GM19351 (cell line): ENCODE measurements around the gene SNTG2.

Source experiments
- ATAC-seq: cut with Tn5 transposase; IDR thresholded peaks from one replicate; pipeline ENCODE4 v1.9.1; 2021; ENCODE audit warnings: mild to moderate bottlenecking, moderate library complexity; ENCODE audit not compliant: unreplicated experiment

Gene SNTG2

DNA sequence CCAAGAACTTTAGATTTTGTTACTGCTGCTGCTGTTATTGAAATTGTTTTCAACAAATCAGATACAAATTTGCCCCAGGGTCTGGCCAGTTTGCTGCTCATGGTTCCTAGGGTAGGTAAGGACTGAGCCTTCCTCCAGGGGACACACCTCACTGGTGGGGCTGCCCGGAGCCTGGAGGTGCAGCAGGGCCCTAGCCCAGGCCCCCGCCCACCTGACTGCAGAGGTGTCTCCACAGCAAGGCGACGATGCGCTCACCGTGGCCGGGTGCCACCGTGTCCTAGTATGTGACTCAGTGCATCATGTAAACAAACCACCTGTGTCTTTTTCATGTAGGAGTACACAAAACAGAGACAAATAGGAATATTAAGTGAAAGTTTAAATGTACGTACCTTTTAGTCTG lies 309.1 kb downstream of the SNTG2 start:
- no peak for ATAC-seq

- ATAC-seq: no peak
Observed at GRCh38 chr2:1262609-1263008, 312.0 kb downstream of the SNTG2 start.

DNA sequence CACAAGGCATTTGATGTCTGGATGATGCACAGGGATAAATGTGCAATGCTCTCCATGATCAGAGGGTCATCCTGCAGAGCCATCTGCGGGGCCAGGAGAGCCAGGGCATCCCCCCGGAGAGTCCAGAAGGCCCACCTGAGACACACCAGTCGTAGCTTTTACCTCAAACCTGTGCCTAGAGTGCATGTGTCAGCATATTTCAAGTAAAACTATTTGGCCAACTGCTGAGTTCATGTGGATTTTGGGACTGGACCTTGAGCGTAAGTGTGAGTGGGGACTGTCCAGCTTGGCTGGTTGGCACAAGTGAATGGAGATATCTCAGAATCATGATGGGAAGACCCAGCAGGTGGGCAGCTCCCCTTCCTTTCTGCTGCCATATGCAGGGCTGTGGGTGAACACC lies 314.8 kb downstream of the SNTG2 start:
- no peak for ATAC-seq

GRCh38 chr2:1266351-1266750 lies 315.7 kb downstream of the SNTG2 start:
- ATAC-seq: no peak

DNA sequence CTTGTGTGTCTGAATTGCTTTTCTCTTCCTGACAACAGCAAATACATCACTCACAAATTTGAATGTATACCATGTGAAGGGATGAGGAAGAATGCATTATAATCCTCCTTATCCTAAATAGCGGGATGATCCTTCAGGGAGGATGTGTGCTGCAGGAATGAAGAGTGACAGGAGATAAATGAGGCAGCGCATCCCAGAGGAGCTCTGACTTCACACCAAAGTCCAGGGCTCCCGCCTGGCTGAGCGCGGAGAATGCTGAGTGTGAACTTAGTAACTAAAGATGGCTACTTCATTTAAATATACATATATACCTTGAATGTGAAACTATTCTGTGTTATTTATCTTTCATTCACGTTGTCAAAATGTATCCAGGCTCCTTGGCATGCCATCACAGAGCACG lies 317.4 kb downstream of the SNTG2 start:
- ATAC-seq: no peak

- ATAC-seq: no peak
Observed at GRCh38 chr2:1269812-1270211, 319.2 kb downstream of the SNTG2 start.

DNA sequence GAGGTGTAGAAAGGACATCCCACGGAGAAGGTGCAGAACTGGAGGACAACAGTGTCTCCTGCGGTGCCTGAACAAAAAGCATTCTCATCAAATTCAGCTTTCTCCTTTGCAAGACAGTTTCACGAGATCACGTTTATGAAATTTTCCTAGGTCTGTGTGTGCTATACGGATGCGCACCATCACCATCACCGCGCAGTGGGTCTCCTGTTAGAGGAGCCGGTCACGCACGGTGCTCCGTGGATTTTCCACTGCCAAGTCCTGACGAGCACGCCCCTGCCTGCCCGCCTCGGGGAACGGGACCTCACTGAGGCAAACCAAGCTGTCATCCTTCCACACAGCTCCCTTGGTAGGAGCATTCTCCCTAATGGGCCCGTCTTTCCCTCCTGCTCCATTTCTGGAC lies 322.2 kb downstream of the SNTG2 start:
- ATAC-seq: no peak

- ATAC-seq: no peak
Observed at GRCh38 chr2:1277634-1278033, 327.0 kb downstream of the SNTG2 start.

DNA sequence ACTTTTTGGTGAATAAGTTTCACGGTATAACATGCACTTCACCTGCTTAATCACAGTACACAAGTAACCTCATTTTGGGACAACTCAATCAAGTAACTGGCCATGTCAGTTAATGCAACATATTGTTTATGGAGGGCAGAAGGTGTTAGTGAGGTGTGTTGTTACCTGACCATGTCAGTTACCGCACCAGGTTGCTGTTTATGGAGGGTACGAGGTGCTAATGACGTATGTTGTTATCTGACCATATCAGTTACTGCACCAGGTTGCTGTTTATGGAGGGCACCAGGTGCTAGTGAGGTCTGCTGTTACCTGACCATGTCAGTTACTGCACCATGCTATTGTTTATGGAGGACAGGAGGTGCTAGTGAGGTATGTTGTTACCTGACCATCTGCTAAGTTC lies 327.5 kb downstream of the SNTG2 start:
- no peak for ATAC-seq

- ATAC-seq: no peak
Observed at GRCh38 chr2:1278861-1279260, 328.2 kb downstream of the SNTG2 start.

- no peak for ATAC-seq
Observed at GRCh38 chr2:1282552-1282951, 331.9 kb downstream of the SNTG2 start.

DNA sequence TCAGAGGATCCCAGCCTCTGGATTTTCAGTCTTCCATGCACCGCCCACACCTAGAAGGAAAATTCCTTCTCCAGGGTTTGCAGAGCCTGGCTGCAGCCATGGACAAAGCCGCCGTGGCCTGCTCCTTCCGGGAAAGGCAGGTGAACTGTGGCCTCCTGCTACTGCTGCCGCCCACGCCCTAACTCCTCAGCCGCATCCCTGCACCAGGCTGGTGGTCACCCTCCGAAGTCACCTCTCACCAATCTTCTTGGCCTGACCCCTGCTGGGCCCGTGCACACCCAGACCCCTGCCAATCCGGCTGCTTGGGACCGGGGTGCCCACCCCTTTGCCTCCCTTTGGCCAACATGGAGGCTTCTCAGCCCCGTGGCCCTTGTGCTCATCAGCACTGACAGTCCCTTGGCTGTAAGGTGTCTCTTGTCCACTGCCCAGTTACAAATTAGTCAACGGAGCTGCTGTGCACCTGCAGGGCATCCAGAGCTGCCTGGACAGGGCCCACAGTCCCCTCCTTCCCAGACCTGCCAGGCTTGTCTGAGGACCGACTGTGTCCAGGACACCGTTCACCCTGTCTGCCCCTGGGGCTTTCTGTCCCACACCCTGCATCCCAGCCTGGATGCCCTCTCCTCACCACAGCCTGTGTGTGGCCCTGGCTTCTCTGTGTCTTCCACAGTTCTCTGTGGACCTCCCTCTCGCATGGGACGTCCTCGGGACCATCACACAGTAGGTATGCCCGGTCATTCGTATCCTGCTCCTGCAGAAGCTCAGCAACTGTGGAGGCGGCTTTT lies 332.6 kb downstream of the SNTG2 start:
- ATAC-seq: no peak

- no peak for ATAC-seq
Observed at GRCh38 chr2:1283871-1284270, 333.2 kb downstream of the SNTG2 start.

- ATAC-seq: no peak
Observed at GRCh38 chr2:1286929-1287328, 336.3 kb downstream of the SNTG2 start.

DNA sequence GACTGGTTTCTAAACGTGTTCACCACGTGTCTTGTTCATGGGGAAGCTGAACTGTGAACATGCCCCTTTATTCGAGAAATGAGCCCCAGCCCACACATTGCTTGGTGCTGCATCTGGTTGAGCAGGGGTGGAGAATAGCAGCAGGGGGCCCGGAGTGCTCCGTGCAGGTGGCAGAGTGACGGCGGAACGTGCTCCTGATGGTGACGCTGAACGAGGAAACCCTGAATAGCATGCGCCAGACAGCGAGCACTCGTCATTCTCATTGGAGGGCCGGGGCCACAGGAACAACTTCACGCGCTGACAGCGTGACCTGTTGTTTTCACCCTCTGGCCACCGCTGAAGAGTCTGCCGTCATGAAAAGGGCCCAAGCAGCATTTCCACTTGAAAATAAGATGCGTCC lies 336.8 kb downstream of the SNTG2 start:
- ATAC-seq: no peak

GRCh38 chr2:1294900-1295299 lies 344.3 kb downstream of the SNTG2 start:
- ATAC-seq: no peak

GRCh38 chr2:1295740-1296139 lies 345.1 kb downstream of the SNTG2 start:
- no peak for ATAC-seq

DNA sequence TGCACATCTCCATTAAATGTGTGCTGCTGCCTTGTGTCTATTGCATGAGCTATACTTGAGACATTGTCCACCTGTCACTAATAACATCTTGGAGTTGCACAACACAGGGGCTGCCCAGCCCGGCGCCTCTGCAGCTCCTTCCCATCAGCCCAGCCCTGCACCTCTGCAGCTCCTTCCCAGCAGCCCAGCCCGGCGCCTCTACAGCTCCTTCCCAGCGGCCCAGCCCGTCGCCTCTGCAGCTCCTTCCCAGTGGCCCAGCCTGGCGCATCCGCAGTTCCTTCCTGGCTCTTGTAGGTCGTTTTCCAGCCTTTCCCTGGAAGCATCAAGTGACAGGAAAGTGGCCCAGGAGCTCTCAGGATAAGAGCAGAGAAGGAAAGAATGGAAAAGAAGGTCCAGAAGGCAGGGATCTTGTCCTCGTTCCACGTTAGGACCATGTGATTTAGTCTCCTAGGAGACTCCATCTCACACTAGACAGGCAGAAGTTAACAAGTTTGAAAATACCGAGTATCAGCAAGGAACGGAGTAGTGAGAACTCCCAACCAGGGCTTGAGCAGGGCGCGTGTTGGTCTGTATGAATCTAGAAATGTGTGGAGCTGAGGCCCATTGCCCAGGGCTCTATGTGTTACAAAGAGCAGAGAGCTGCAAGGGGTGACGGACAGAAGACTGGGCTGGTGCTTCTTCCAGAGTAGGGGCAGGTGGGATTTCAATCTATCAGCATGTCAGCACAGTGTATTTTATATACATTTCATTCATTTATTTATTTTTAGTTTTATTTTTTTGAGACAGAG lies 346.9 kb downstream of the SNTG2 start:
- no peak for ATAC-seq

DNA sequence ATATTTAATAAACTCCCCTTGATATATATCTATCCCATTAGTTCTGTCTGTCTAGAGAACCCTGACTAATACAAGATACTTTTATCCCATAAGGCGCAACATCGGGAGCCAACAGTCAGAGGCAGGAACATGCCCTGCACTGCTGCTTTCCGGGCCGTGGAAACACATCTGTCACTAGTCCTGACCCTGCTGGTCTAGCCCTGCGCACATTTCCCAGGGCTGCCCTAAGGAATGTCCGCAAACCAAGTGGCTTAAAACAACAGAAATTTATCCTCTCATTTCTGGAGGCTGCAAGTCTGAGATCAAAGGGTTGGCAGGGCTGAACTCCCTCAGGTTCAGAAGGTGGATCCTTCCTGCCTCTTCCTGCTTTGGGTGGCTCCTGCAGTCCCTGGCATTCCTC lies 348.4 kb downstream of the SNTG2 start:
- no peak for ATAC-seq

DNA sequence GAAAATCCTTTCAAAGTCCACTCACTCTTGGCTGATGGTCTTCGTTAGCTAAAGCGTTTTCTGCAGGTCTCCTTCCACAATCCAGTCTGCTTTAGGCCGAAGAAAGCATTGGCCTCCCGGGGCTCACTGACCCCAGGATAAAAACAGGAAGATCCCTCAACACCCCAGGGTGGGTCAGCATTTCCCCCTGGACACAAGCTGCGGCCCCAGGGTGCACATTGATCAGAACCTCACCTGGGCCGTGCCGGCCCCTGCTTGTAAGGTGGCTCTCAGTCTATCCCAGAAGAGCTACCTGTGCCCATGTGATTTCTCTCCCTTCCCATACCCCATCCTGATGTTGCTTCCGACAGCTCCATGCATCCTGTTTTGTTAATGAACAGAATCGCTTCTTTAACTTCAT lies 349.6 kb downstream of the SNTG2 start:
- no peak for ATAC-seq

- no peak for ATAC-seq
Observed at GRCh38 chr2:1301056-1301455, 350.4 kb downstream of the SNTG2 start.

- ATAC-seq: no peak
Observed at GRCh38 chr2:1305342-1306013, 354.8 kb downstream of the SNTG2 start.
